DMS53 treated with DMSO at 0.1 percent for 48 hours (cell line): ENCODE measurements around the gene SIGLEC9.

Source experiments
- DNase-seq: peaks from one replicate; lab custom pipeline; 2025; ENCODE audit not compliant: unreplicated experiment; lab: John Stamatoyannopoulos, UW

SIGLEC9 gene

GRCh38 chr19:51096473-51097165 is 28.1 kb upstream of the SIGLEC9 start:
- DNase-seq: no peak

- DNase-seq: peak; percentile 48
Observed at GRCh38 chr19:51097166-51097738, 27.5 kb upstream of the SIGLEC9 start.

- DNase-seq: no peak
Observed at GRCh38 chr19:51097796-51098195, 26.9 kb upstream of the SIGLEC9 start.

GRCh38 chr19:51098365-51099046 is 26.2 kb upstream of the SIGLEC9 start:
- no peak for DNase-seq

- no peak for DNase-seq
Observed at GRCh38 chr19:51099047-51099382, 25.7 kb upstream of the SIGLEC9 start.

GRCh38 chr19:51100601-51101000 is 24.1 kb upstream of the SIGLEC9 start:
- DNase-seq: no peak

- no peak for DNase-seq
Observed at GRCh38 chr19:51101171-51101865, 23.4 kb upstream of the SIGLEC9 start.

GRCh38 chr19:51102991-51103390 is 21.7 kb upstream of the SIGLEC9 start:
- no peak for DNase-seq

GRCh38 chr19:51103926-51104341 is 20.8 kb upstream of the SIGLEC9 start:
- no peak for DNase-seq

- DNase-seq: no peak
Observed at GRCh38 chr19:51107406-51108065, 17.2 kb upstream of the SIGLEC9 start.

GRCh38 chr19:51108066-51108804 is 16.5 kb upstream of the SIGLEC9 start, which contains the start of gene CTU1:
TSS of gene CTU1 (minus strand) at chr19:51108409. CDS start at chr19:51104569, 3,840 bp downstream.
- DNase-seq: peak; percentile 97

- peak; percentile 74 for DNase-seq
Observed at GRCh38 chr19:51108805-51109146, 15.9 kb upstream of the SIGLEC9 start.

- no peak for DNase-seq
Observed at GRCh38 chr19:51110666-51110971, 14.1 kb upstream of the SIGLEC9 start.

- DNase-seq: no peak
Observed at GRCh38 chr19:51111606-51112005, 13.1 kb upstream of the SIGLEC9 start.

GRCh38 chr19:51114087-51114729 is 10.5 kb upstream of the SIGLEC9 start:
- DNase-seq: no peak

- DNase-seq: no peak
Observed at GRCh38 chr19:51116736-51117286, 7.9 kb upstream of the SIGLEC9 start.

- no peak for DNase-seq
Observed at GRCh38 chr19:51119101-51119500, 5.6 kb upstream of the SIGLEC9 start.

- DNase-seq: no peak
Observed at GRCh38 chr19:51119611-51120010, 5.1 kb upstream of the SIGLEC9 start.

- no peak for DNase-seq
Observed at GRCh38 chr19:51120160-51120559, 4.5 kb upstream of the SIGLEC9 start.

GRCh38 chr19:51121257-51121656 is 3.4 kb upstream of the SIGLEC9 start:
- DNase-seq: no peak
